Ectodermal cell (in vitro differentiated cells): ENCODE results near the gene CD52.
"Not testable (repeated sequence)": the region's sequence is repeated elsewhere in the genome, so short reads cannot be mapped to it uniquely, and the experiment has no call there.

ENCODE experiments used
- H3K27ac ChIP-seq: 2 replicates; pipeline ENCODE4 v1.7.0; 2013; ENCODE audit warnings: mild to moderate bottlenecking, low read depth, low read length; ENCODE audit not compliant: insufficient read depth, poor library complexity, severe bottlenecking
- H3K27me3 ChIP-seq: 2 replicates; pipeline ENCODE4 v1.7.0; 2013; ENCODE audit warnings: mild to moderate bottlenecking, low read length; ENCODE audit not compliant: insufficient read depth, control insufficient read depth, poor library complexity, severe bottlenecking
- H3K36me3 ChIP-seq: one replicate; pipeline ENCODE4 v1.7.0; 2013; ENCODE audit warnings: low read length; ENCODE audit not compliant: control insufficient read depth, insufficient read depth
- H3K4me1 ChIP-seq: one replicate; pipeline ENCODE4 v1.7.0; 2013; ENCODE audit warnings: low read length; ENCODE audit not compliant: control insufficient read depth, insufficient read depth
- H3K4me3 ChIP-seq: 2 replicates; pipeline ENCODE4 v1.7.0; 2013; ENCODE audit warnings: low read depth, low read length, control low read depth; ENCODE audit not compliant: insufficient read depth
- H3K9me3 ChIP-seq: 2 replicates; pipeline ENCODE4 v1.7.0; 2013; ENCODE audit warnings: mild to moderate bottlenecking, low read length, moderate library complexity; ENCODE audit not compliant: control insufficient read depth
- whole genome bisulfite sequencing, 2 experiments: methylation state at CpG; one replicate each; pipeline ENCODE4 v1.1.7; 2013; ENCODE audit warnings: missing lambda C conversion rate in 2 of 2; 5-methylcytosine and 5-hydroxymethylcytosine counted together

The CD52 gene

DNA sequence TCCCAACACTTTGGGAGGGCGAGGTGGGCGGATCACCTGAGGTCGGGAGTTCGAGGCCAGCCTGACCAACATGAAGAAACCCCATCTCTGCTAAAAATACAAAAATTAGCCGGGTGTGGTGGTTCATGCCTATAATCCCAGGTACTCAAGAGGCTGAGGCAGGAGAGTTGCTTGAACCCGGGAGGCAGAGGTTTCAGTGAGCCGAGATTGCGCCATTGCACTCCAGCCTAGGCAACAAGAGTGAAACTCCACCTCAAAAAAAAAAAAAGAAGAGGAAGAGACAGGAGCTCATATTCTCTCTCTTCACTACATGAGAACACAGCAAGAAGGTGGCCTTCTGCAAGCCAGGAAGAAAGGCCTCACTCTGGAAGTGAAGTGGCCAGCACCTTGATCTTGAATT lies 15.6 kb downstream of the CD52 start:
- H3K4me1 ChIP-seq, result peaks cover 22% of the 10 kb centered on the region
- not testable (repeated sequence) for H3K4me3 ChIP-seq, H3K27me3 ChIP-seq, H3K9me3 ChIP-seq, H3K27ac ChIP-seq, H3K36me3 ChIP-seq
- 90 to 93% methylated on average over 8 of the region's 8 CpGs for WGBS, 2 experiments

GRCh38 chr1:26335774-26336476 lies 18.2 kb downstream of the CD52 start:
- H3K27ac ChIP-seq, result no peak overlapping the region

GRCh38 chr1:26336477-26337205 lies 18.9 kb downstream of the CD52 start:
- Histone ChIP-seq H3K4me3 (peak overlapping the region; percentile 58), H3K27ac (no peak overlapping the region), H3K4me1 (peaks cover 24% of the 10 kb centered on the region), H3K27me3 (peaks cover 8% of the 10 kb centered on the region), H3K9me3 (no peaks in the 10 kb centered on the region), H3K36me3 (no peaks in the 10 kb centered on the region)
- WGBS, 2 experiments, result 13 to 14% methylated on average over 52 of the region's 52 CpGs

More at GRCh38 chr1:26335774-26336476, 18.2 kb downstream of the CD52 start:
- Histone ChIP-seq H3K4me3 (peak overlapping the region; percentile 58), H3K27me3 (peaks cover 8% of the 10 kb centered on the region), H3K36me3 (no peaks in the 10 kb centered on the region), H3K9me3 (no peaks in the 10 kb centered on the region), H3K4me1 (peaks cover 24% of the 10 kb centered on the region)
- WGBS, 2 experiments, result 3% methylated on average over 39 to 41 of the region's 41 CpGs

DNA sequence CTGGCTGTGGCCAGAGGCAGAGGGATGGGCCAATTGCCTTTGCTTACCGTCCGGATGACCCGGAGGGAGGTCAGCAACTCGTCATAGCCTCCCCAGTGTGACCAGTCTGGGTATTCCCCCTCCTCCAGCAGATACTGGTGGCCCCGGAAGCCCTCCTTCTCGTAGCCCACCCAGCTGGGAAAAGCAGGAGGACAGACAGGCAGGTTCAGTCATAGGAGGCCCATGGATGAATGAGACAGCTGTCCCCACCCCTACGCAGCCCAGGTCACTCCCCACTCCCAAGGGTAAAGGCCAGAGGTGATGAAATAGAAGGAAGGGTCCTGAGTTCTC lies 19.4 kb downstream of the CD52 start:
- no peak overlapping the region for H3K27ac ChIP-seq
- 74 to 76% methylated on average over 7 of the region's 7 CpGs for WGBS, 2 experiments
- no peaks in the 10 kb centered on the region for H3K9me3 ChIP-seq
- no peaks in the 10 kb centered on the region for H3K36me3 ChIP-seq
- no peak overlapping the region for H3K4me3 ChIP-seq
- H3K4me1 ChIP-seq, result peaks cover 24% of the 10 kb centered on the region
- peaks cover 8% of the 10 kb centered on the region for H3K27me3 ChIP-seq

- no peaks in the 10 kb centered on the region for H3K36me3 ChIP-seq
- no peaks in the 10 kb centered on the region for H3K9me3 ChIP-seq
- no peak overlapping the region for H3K27ac ChIP-seq
- peaks cover 24% of the 10 kb centered on the region for H3K4me1 ChIP-seq
- WGBS, 2 experiments, result 73 to 76% methylated on average over 4 of the region's 4 CpGs
- peaks cover 8% of the 10 kb centered on the region for H3K27me3 ChIP-seq
- no peak overlapping the region for H3K4me3 ChIP-seq
Observed at GRCh38 chr1:26337625-26338024, 19.9 kb downstream of the CD52 start.

GRCh38 chr1:26338670-26339069 lies 20.9 kb downstream of the CD52 start:
- 90 to 94% methylated on average over 1 of the region's 1 CpG for WGBS, 2 experiments
- Histone ChIP-seq H3K4me1 (peaks cover 24% of the 10 kb centered on the region), H3K27me3 (peaks cover 8% of the 10 kb centered on the region), H3K9me3 (no peaks in the 10 kb centered on the region), H3K27ac (no peak overlapping the region), H3K36me3 (no peaks in the 10 kb centered on the region), H3K4me3 (no peak overlapping the region)

GRCh38 chr1:26340047-26340481 lies 22.3 kb downstream of the CD52 start:
- Histone ChIP-seq H3K27ac (no peak overlapping the region), H3K27me3 (peaks cover 8% of the 10 kb centered on the region), H3K9me3 (no peaks in the 10 kb centered on the region), H3K36me3 (no peaks in the 10 kb centered on the region), H3K4me1 (peaks cover 24% of the 10 kb centered on the region), H3K4me3 (no peak overlapping the region)
- WGBS, 2 experiments, result 90% methylated on average over 4 of the region's 4 CpGs

DNA sequence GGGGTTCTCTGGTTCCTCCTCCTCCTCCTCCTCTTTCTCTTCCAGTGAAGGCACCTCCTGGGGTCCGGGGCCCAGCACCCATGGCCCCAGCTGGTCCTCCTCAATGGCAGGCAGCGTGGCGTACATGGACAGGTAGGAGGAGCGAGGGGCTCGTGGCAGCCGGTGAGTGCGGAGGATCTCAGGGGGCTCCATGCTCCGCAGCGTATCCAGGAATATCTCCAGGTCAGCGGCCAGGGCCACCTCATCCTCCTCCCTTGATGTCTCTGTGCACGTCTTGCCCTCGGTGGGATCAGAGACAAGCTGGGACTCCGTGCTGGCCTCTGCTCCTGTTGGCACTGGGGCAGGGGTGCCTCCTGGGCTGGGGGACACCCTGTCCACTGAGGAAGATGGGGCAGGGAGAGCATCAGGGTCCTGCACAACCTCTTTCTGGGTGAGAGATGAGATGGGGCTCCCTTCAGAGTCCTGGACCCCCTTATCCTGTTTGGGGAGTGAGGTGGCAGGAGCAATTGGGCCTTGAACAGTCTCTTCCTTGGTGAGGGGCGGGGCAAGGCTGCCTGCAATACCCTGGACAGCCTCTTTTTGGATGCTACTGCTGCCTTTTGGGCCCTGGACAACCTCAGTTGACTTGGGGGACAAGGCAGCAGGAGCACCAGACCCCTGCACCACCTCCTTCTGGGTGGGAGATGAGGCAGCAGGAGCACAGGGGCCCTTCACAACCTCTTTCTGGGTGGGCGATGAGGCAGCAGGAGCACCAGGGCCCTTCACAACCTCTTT lies 26.6 kb downstream of the CD52 start:
- Histone ChIP-seq H3K4me1 (no peaks in the 10 kb centered on the region), H3K4me3 (no peak overlapping the region), H3K27me3 (no peaks in the 10 kb centered on the region), H3K9me3 (no peaks in the 10 kb centered on the region), H3K36me3 (no peaks in the 10 kb centered on the region), H3K27ac (no peak overlapping the region)
- WGBS, 2 experiments, result 95% methylated on average over 15 of the region's 15 CpGs

- H3K36me3 ChIP-seq, result no peaks in the 10 kb centered on the region
- H3K27me3 ChIP-seq, result no peaks in the 10 kb centered on the region
- H3K4me3 ChIP-seq, result no peak overlapping the region
- 89 to 90% methylated on average over 15 of the region's 15 CpGs for WGBS, 2 experiments
- peaks cover 4% of the 10 kb centered on the region for H3K4me1 ChIP-seq
- no peaks in the 10 kb centered on the region for H3K9me3 ChIP-seq
- no peak overlapping the region for H3K27ac ChIP-seq
Observed at GRCh38 chr1:26345718-26346117, 28.0 kb downstream of the CD52 start.
